DMS53 treated with DMSO at 0.1 percent for 48 hours (cell line): ENCODE data around the gene UBAC2.

ENCODE experiments used
- DNase-seq: peaks from one replicate; lab custom pipeline; 2025; ENCODE audit not compliant: unreplicated experiment; lab: John Stamatoyannopoulos, UW

Gene UBAC2

GRCh38 chr13:99353836-99354235 is 153.2 kb downstream of the UBAC2 start:
- DNase-seq, result no peak

DNA sequence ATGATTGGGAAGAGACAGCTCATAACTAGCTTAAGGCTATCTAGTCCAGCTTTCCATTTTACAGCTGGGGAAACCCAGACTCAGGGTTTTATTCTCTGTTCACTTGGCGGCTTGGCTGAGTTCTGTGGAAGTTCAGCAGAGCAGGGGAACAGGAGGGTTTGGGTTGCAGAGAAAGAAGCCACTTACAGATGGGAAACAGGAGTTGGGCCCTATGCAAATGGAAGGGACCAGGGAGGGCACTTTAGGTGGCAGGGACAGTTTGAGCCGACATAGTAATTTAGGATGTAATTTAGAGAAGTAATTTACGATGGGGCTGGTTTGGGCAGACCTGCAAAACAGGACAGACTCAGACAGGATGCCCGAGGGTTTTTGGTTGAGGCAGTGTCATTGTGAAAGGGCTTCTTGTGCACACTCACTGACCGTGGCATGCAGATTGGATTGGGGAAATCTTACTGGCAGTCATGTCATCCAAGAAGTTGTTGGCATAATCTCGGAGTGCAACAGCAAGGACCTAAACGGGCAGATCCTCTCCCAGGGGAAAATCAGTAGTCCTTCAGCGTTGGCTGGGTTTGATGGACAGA is 153.8 kb downstream of the UBAC2 start:
- no peak for DNase-seq

- DNase-seq, result no peak
Observed at GRCh38 chr13:99355267-99356011, 154.8 kb downstream of the UBAC2 start.

- no peak for DNase-seq
Observed at GRCh38 chr13:99356012-99356261, 155.3 kb downstream of the UBAC2 start.

- no peak for DNase-seq
Observed at GRCh38 chr13:99356262-99357091, 155.8 kb downstream of the UBAC2 start.

- DNase-seq, result no peak
Observed at GRCh38 chr13:99357131-99357596, 156.5 kb downstream of the UBAC2 start.

GRCh38 chr13:99357941-99358340 is 157.3 kb downstream of the UBAC2 start:
- DNase-seq, result no peak

DNA sequence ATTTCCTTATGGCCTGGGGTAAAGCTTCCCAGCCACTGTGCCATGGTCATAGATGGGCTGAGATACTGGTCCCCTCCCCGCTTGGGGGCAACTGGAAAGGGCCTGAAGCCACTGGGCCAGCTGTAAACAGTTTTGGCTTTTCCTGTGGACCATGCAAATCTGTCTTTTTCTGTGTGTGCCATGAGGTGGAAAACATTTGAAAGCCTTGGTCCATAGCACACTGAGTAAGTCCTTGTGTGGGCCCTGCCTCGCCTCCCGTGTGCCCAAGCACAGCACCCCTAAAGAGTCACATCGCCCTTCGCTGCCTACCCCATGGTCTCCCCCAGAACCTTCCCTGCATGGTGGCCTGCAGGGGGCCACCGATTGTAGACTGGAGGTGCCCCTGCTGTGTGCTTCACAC is 158.9 kb downstream of the UBAC2 start:
- no peak for DNase-seq

GRCh38 chr13:99360696-99361095 is 160.0 kb downstream of the UBAC2 start:
- DNase-seq, result no peak

- no peak for DNase-seq
Observed at GRCh38 chr13:99361197-99361596, 160.5 kb downstream of the UBAC2 start.

GRCh38 chr13:99362362-99362761 is 161.7 kb downstream of the UBAC2 start:
- no peak for DNase-seq

GRCh38 chr13:99363391-99363790 is 162.7 kb downstream of the UBAC2 start:
- no peak for DNase-seq

DNA sequence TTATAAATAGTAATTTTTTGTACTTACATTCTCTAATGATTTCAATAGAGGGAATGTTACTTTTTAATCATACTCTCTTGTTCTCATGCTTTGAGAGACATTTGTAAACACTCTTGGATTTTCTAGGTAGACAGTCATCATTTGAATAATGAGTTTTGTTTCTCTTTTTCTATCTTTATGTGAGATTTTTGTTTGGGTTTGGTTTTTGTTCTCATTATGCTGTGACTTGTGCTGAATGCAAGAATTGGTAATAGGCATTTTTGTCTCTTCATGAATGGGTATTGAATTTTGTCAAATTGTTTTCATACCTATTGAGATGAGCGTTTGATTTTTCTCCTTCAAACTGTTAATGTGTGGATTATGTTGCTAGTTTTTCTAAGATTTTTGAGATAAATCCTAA is 163.3 kb downstream of the UBAC2 start:
- DNase-seq, result no peak

DNA sequence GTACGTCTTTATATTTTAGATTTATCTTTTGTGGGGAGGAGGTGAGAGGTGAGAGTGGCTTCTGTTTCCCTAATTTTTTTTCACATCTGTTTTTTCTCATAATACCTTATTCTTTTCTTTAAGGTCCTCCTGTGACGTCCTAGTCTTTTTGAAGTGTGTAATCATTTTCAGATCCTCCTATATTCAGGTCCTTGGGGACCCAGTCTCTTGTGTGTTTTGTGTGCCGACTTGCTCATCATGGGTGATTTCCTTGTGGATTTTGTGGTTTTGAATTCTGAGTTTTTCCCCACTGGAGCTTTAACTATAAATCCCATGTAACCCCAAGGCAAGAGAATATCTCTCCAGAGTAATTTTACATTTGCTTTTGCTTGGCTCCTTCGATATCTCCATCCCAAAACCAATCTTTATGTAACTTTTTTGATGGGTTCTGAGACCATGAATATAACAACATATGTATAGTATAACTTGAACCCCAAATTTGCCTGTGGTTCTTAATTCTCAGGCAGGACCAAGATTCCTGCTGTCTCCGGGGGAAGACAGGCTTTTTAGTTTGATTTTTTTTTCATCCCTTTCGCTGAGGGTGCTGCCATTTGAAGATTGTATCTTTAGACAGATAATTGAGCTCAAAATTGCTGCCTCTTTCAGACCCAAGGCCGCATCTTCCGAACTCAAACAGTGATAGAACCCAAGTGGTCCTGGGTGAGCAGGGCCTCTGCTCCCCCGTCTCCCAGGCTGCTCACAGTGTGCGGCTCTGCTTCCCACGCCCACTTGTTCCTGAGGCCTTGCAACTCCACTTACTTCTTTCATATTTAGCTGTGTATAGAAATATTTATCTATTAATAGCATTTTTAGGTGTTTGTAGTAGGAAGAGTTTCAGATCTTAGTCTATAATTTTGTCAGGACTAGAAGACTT is 165.7 kb downstream of the UBAC2 start:
- no peak for DNase-seq

- DNase-seq, result no peak
Observed at GRCh38 chr13:99367106-99367616, 166.5 kb downstream of the UBAC2 start.

GRCh38 chr13:99367663-99368448 is 167.2 kb downstream of the UBAC2 start:
- no peak for DNase-seq

DNA sequence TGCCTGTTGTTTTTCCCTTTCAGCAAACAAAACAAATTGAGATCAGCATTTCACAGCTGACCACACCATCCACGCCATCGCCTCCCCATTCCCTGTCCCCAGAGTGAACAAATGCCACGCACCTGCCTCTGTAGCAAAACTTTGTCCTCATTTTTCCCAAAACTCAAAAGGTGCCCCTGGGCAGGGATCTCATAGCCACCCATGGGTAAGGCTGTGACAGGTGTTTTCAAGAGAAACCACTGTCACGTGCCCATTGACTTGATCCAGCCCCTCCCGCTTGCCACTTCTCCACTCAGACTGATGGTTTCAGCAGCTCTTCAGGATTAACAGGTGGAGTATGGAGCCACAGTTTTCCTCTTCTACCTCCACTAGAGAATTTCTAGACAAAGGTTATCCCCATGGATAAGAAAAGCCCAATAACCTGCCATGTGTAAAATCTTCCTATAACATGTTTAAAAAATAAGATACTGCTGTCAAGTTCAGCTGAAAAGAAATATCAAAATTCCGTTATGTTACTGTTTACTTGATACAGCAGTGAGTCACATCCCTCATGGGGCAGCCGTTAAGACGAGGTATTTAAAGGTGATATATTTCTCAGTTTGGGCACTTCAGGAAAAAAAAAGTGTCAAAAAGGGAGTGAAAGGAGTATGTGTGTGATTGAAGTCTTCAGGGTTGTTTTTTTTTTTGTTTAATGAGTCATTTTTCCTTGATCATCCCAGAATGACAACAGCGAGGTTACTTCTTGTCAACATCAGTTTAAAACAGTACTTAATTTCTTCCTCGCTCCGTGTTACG is 170.0 kb downstream of the UBAC2 start:
- DNase-seq, result no peak

DNA sequence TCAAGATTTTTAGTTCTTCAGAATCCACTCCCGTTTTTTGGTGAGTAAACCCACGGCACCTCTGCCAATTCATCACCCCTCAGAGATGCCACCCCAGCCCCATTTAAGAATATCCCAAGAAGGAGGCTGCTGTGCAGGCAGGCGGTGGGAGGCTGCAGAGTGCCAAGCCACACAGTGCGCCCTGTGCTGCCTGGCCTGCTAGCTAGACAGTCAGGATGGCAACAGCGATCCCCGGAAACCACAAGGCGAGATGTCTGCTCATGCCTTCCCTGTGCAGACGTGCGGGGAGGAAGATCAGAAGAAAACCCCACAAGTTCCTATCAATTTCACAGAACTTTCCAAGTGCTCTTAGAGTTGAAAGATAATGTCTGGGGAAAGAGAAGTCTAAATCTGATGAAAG is 171.3 kb downstream of the UBAC2 start:
- no peak for DNase-seq

- no peak for DNase-seq
Observed at GRCh38 chr13:99373436-99373835, 172.8 kb downstream of the UBAC2 start.
